Measurements from ENCODE around the gene ICOSLG. TPM values are rescaled to one million over a fixed set of nuclear protein-coding genes. Genes with fewer than 3 reads are reported as not detected.
"Not testable (repeated sequence)": the region's sequence is repeated elsewhere in the genome, so short reads cannot be mapped to it uniquely, and the experiment has no call there.

The ICOSLG gene
- polyA plus RNA-seq (ENCODE audit: insufficient read length in 4 of 4) = 10 to 100 TPM in 2 of 4 donors, 1 to 10 TPM in 2; 6.7 to 15.4 (median 9.8) TPM

GRCh38 chr21:44240842-44241241 is at the start of gene ICOSLG:
ICOSLG (minus strand) TSS chr21:44240943; CDS start chr21:44240817, 126 bp downstream.
- not testable (repeated sequence) for DNase-seq (ENCODE audit: low read depth in 4 of 4, low spot score in 2 of 4)

- no peak for DNase-seq (ENCODE audit: low read depth in 4 of 4, low spot score in 2 of 4)
These were observed 48.8 kb upstream of the ICOSLG start for GRCh38 chr21:44289381-44290010.

GRCh38 chr21:44288251-44289110 is 47.7 kb upstream of the ICOSLG start:
- no peak for DNase-seq (ENCODE audit: low read depth in 4 of 4, low spot score in 2 of 4)

- no peak for DNase-seq (ENCODE audit: low read depth in 4 of 4, low spot score in 2 of 4)
These were observed 46.2 kb upstream of the ICOSLG start for GRCh38 chr21:44286716-44287632.

GRCh38 chr21:44286086-44286715 is 45.5 kb upstream of the ICOSLG start:
- DNase-seq (ENCODE audit: low read depth in 4 of 4, low spot score in 2 of 4) = no peak

GRCh38 chr21:44285138-44285992 is 44.6 kb upstream of the ICOSLG start, which contains the start of gene AIRE:
AIRE (plus strand) TSS chr21:44285876; CDS start chr21:44286007, 131 bp downstream.
- no peak for DNase-seq (ENCODE audit: low read depth in 4 of 4, low spot score in 2 of 4)

- no peak for DNase-seq (ENCODE audit: low read depth in 4 of 4, low spot score in 2 of 4)
These were observed 43.2 kb upstream of the ICOSLG start for GRCh38 chr21:44283948-44284347.

GRCh38 chr21:44283211-44283785 is 42.6 kb upstream of the ICOSLG start:
- DNase-seq (ENCODE audit: low read depth in 4 of 4, low spot score in 2 of 4) = not testable (repeated sequence)

- no peak for DNase-seq (ENCODE audit: low read depth in 4 of 4, low spot score in 2 of 4)
These were observed 41.6 kb upstream of the ICOSLG start for GRCh38 chr21:44282370-44282769.

- no peak for DNase-seq (ENCODE audit: low read depth in 4 of 4, low spot score in 2 of 4)
These were observed 41.1 kb upstream of the ICOSLG start for GRCh38 chr21:44281801-44282200.

GRCh38 chr21:44279354-44280260 is 38.9 kb upstream of the ICOSLG start:
- no peak for DNase-seq (ENCODE audit: low read depth in 4 of 4, low spot score in 2 of 4)

GRCh38 chr21:44275041-44275440 is 34.3 kb upstream of the ICOSLG start:
- no peak for DNase-seq (ENCODE audit: low read depth in 4 of 4, low spot score in 2 of 4)

- DNase-seq (ENCODE audit: low read depth in 4 of 4, low spot score in 2 of 4) = no peak
These were observed 32.3 kb upstream of the ICOSLG start for GRCh38 chr21:44273046-44273445.

GRCh38 chr21:44272284-44272858 is 31.6 kb upstream of the ICOSLG start:
- DNase-seq (ENCODE audit: low read depth in 4 of 4, low spot score in 2 of 4) = no peak

GRCh38 chr21:44271558-44272283 is 31.0 kb upstream of the ICOSLG start:
- DNase-seq (ENCODE audit: low read depth in 4 of 4, low spot score in 2 of 4) = no peak

GRCh38 chr21:44269090-44269489 is 28.3 kb upstream of the ICOSLG start:
- no peak for DNase-seq (ENCODE audit: low read depth in 4 of 4, low spot score in 2 of 4)

GRCh38 chr21:44267655-44268142 is 27.0 kb upstream of the ICOSLG start:
- no peak for DNase-seq (ENCODE audit: low read depth in 4 of 4, low spot score in 2 of 4)
